Body of pancreas (tissue), 4 donors: ENCODE results near the gene WDR64. TPM values are rescaled to one million over a fixed set of nuclear protein-coding genes. Genes with fewer than 3 reads are reported as not detected.

Experiments used
- ATAC-seq: fragments of 150-250 bp; one replicate; pipeline ENCODE4 v1.9.1; 2016
- DNase-seq, 4 donors: peaks; one replicate each; pipeline ENCODE4 v3.0.0-alpha.2; 2019
- H3K27ac ChIP-seq, 4 donors: fragments of 200-600 bp; sonication (generic); 1 replicate in 3 of 4; 2 replicates in 1 of 4; pipeline versions ENCODE4 v1.5.1 to v1.6.1; 2016 to 2019; ENCODE audit warnings: mild to moderate bottlenecking in 1 of 4, mixed read lengths in 1 of 4, moderate library complexity in 1 of 4
- H3K27me3 ChIP-seq, 2 donors: fragments of 200-600 bp; sonication (generic); one replicate each; pipeline ENCODE4 v1.6.0; 2016; ENCODE audit warnings: mild to moderate bottlenecking in 1 of 2
- H3K36me3 ChIP-seq, 2 donors: fragments of 200-600 bp; sonication (generic); replicated peaks in 1 of 2; 2 replicates each; pipeline ENCODE4 v1.5.1; 2016; ENCODE audit warnings: low read depth in 2 of 2; ENCODE audit not compliant: insufficient read depth in 1 of 2
- H3K4me1 ChIP-seq: fragments of 200-600 bp; sonication (generic); one replicate; pipeline ENCODE4 v1.6.0; 2016
- H3K4me3 ChIP-seq, 2 donors: fragments of 200-600 bp; sonication (generic); 1 replicate in 1 of 2; 2 replicates in 1 of 2; pipeline ENCODE4 v1.5.1; 2016 to 2019
- H3K9me3 ChIP-seq, 3 donors: fragments of 200-600 bp; sonication (generic); 1 replicate in 2 of 3; 2 replicates in 1 of 3; pipeline ENCODE4 v1.5.1; 2016
- POLR2A ChIP-seq, 3 donors: fragments of 450-650 bp; IDR thresholded peaks; one replicate each; pipeline ENCODE4 v1.6.1; 2016; ENCODE audit warnings: antibody characterized with exemption in 3 of 3, mild to moderate bottlenecking in 2 of 3
- WGBS, 2 donors: methylation state at CpG; one replicate each; pipeline ENCODE4 v1.1.5; 2017; 5-methylcytosine and 5-hydroxymethylcytosine counted together
- intact Hi-C: fragments of 100-400 bp; cut with DNase I; formaldehyde crosslinking; loops from one replicate; pipeline ENCODE4 v1.15.1; 2023
- total RNA-seq, 2 donors: library from RNA; depleted of rRNA; stranded (reverse); fragments of >200 nt; gene quantifications; one replicate each; pipeline ENCODE4 v1.1.0, GENCODE V29; 2016
- TF ChIP-seq, protein P1 (sequence below), 7 experiments: fragments of 450-650 bp in 4 of 7; fragments of 200-600 bp in 3 of 7; sonication (generic) in 3 of 7; IDR thresholded peaks; one replicate each; pipeline ENCODE4 v1.5.1; 2016 to 2019; ENCODE audit warnings: antibody characterized with exemption in 7 of 7

WDR64 gene
- total RNA-seq, 2 donors from 2014 or later, result not detected

DNA sequence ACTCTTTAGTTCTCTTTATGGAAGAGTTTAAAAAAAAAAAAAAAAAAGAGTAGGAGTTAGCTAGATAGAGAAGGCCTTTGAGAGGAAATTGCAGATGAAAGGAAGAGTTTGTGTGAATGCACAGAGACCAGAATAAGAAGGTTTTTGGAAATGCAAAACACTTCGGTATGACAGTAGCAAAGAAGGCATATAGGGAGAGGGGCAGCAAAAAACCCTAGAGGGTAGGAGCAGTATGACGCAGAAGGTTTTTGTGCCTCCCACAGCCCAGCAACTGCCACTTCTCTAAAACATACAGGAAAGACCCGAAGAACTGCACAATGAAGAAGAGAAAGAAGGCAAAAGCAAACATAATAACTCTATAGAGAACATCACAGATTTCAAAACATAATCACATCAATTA lies 84.3 kb downstream of the WDR64 start:
- intact Hi-C loops, result no loop called here
- no peak for TF ChIP-seq POLR2A (IDR thresholded peaks at IDR 0.05)
- TF ChIP-seq, protein P1, sequence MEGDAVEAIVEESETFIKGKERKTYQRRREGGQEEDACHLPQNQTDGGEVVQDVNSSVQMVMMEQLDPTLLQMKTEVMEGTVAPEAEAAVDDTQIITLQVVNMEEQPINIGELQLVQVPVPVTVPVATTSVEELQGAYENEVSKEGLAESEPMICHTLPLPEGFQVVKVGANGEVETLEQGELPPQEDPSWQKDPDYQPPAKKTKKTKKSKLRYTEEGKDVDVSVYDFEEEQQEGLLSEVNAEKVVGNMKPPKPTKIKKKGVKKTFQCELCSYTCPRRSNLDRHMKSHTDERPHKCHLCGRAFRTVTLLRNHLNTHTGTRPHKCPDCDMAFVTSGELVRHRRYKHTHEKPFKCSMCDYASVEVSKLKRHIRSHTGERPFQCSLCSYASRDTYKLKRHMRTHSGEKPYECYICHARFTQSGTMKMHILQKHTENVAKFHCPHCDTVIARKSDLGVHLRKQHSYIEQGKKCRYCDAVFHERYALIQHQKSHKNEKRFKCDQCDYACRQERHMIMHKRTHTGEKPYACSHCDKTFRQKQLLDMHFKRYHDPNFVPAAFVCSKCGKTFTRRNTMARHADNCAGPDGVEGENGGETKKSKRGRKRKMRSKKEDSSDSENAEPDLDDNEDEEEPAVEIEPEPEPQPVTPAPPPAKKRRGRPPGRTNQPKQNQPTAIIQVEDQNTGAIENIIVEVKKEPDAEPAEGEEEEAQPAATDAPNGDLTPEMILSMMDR (IDR thresholded peaks at IDR 0.05), result no peak

DNA sequence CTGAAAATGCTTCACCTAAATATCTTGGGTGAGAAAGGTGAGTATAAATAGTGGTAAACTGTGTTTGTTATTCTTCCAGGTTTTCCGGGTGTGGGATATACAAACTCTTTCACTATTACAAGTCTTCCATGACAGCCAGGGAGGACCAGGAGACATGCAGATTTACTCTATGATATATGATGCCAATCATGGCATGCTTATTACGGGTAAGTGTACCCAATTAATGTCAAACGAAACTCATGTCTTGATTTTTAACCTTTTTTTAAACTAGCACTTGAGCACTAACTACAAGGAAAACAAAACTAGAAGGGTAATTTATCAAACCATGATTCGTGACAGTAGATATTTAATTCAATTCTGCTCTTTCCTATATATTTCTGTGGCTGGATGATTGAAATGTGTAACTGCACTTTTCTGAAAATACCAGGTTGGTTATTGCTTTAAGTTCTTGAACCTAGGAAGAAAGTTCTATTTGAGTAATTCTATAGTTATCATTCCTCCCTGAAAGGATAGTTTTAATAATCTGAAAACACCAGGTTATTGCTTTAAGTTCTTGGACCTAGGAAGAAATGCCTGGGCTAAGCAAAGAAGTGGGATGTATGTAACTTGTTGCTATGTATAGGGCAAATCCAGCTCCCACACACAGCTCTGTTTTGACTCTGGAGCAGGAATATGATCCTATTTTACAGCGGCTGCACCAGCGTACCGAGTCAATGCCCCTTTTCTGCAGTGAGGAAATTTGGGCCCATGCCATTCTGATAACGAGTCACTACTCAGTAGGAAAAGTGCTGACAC lies 86.4 kb downstream of the WDR64 start:
- TF ChIP-seq POLR2A (IDR thresholded peaks at IDR 0.05), result no peak
- TF ChIP-seq, protein P1 (IDR thresholded peaks at IDR 0.05), result no peak
- no peaks in the 10 kb centered on the region for H3K4me1 ChIP-seq
- no peaks in the 10 kb centered on the region for H3K36me3 ChIP-seq
- intact Hi-C loops, result no loop called here
- H3K27ac ChIP-seq, result no peak overlapping the region
- no peak for ATAC-seq
- H3K27me3 ChIP-seq, result no peaks in the 10 kb centered on the region
- no peak overlapping the region for H3K4me3 ChIP-seq
- no peak for DNase-seq
- no peaks in the 10 kb centered on the region for H3K9me3 ChIP-seq
- WGBS, 2 donors, result 56 to 65% methylated on average over 8 of the region's 8 CpGs

More for the DNA sequence above, 84.3 kb downstream of the WDR64 start:
- ATAC-seq (no peak), DNase-seq (no peak)
- H3K36me3 ChIP-seq, result no peaks in the 10 kb centered on the region
- no peak overlapping the region for H3K4me3 ChIP-seq
- H3K27me3 ChIP-seq, result no peaks in the 10 kb centered on the region
- no peaks in the 10 kb centered on the region for H3K4me1 ChIP-seq
- H3K9me3 ChIP-seq, result no peaks in the 10 kb centered on the region
- 58 to 68% methylated on average over 3 of the region's 3 CpGs for WGBS, 2 donors
- H3K27ac ChIP-seq, result no peak overlapping the region

DNA sequence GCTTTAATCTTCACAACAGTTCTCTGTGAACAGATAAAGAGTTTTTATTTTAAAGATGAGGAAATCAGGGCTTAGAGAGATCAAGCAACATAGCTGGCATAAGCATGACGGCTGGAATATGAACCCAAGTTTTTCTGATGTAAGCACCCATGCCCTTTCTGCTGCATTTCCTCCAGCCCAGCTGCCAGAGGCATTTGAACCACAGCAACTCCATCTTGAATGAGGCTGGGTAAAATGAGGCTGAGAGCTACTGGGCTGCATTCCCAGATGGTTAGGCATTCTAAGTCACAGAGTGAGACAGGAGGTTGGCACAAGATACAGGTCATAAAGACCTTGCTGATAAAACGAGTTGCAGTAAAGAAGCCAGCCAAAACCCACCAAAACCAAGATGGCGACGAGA lies 90.0 kb downstream of the WDR64 start:
- Histone ChIP-seq H3K4me3 (no peak overlapping the region), H3K27me3 (no peaks in the 10 kb centered on the region), H3K36me3 (no peaks in the 10 kb centered on the region), H3K4me1 (no peaks in the 10 kb centered on the region), H3K27ac (no peak overlapping the region), H3K9me3 (no peaks in the 10 kb centered on the region)
- TF ChIP-seq, protein P1 (IDR thresholded peaks at IDR 0.05), result no peak
- TF ChIP-seq POLR2A (IDR thresholded peaks at IDR 0.05), result no peak
- intact Hi-C loops, result no loop called here
- WGBS, 2 donors, result 65 to 76% methylated on average over 4 of the region's 4 CpGs
- no peak for DNase-seq
- no peak for ATAC-seq

DNA sequence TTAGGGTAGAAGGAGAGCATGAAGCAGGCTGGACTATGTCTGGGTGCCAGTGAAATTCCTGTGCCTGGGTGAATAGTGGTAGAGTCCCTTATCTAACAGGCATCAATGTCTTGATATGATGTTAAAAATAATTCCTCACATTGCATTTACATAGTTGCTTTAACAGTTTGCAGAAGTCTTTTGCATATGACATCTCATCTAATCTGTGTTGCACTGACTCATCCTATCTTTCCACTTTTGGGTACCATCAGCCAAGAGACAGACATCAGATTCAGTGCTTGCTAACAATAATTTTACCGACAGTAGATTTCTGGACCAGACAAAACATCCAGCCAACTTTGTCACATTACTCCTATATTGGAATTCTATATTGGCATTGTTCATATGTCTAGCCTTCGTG lies 92.5 kb downstream of the WDR64 start:
- H3K9me3 ChIP-seq, result no peaks in the 10 kb centered on the region
- DNase-seq (no peak), ATAC-seq (no peak)
- H3K4me1 ChIP-seq, result no peaks in the 10 kb centered on the region
- WGBS, 2 donors, result 79 to 93% methylated on average over 2 of the region's 2 CpGs
- no peaks in the 10 kb centered on the region for H3K36me3 ChIP-seq
- TF ChIP-seq, protein P1 (IDR thresholded peaks at IDR 0.05), result no peak
- no peak for TF ChIP-seq POLR2A (IDR thresholded peaks at IDR 0.05)
- no peak overlapping the region for H3K27ac ChIP-seq
- H3K27me3 ChIP-seq, result no peaks in the 10 kb centered on the region
- H3K4me3 ChIP-seq, result no peak overlapping the region
- intact Hi-C loops, result no loop called here

DNA sequence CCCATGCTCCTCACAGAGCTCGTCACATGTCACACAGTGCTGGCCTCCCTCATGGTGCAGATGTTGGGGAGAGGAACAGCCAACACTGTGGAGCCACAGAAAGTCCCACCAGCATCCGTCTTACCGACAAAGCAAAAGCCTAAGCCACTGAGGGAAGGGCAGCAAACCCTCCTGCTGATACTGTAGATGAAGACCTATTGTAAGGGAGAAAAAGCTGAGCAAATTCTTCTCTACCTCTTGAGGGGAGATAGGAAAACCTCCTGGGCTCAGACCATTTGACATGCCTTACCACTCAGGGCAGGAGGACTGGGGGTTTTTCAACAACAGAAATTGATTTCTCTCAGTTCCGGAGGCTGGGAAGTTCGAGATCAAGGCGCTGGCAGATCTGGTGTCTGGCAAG lies 95.9 kb downstream of the WDR64 start:
- TF ChIP-seq, protein P1 (IDR thresholded peaks at IDR 0.05), result no peak
- TF ChIP-seq POLR2A (IDR thresholded peaks at IDR 0.05), result no peak
- 78 to 86% methylated on average over 6 of the region's 6 CpGs for WGBS, 2 donors
- DNase-seq (no peak), ATAC-seq (no peak)
- Histone ChIP-seq H3K27ac (no peak overlapping the region), H3K27me3 (no peaks in the 10 kb centered on the region), H3K4me3 (no peak overlapping the region), H3K36me3 (no peaks in the 10 kb centered on the region), H3K4me1 (no peaks in the 10 kb centered on the region), H3K9me3 (no peaks in the 10 kb centered on the region)
- intact Hi-C loops, result no loop called here
